HG03108 (cell line): ENCODE results near the gene FKBP5.

ENCODE experiments used
- ATAC-seq: cut with Tn5 transposase; IDR thresholded peaks from one replicate; pipeline ENCODE4 v1.9.1; 2021; ENCODE audit warnings: moderate library complexity; ENCODE audit not compliant: unreplicated experiment

FKBP5 gene

GRCh38 chr6:35668096-35668495 is 20.6 kb downstream of the FKBP5 start:
- ATAC-seq = no peak

- no peak for ATAC-seq
Measured at GRCh38 chr6:35665573-35665972, 23.1 kb downstream of the FKBP5 start.

- ATAC-seq = no peak
Measured at GRCh38 chr6:35664945-35665344, 23.8 kb downstream of the FKBP5 start.

- no peak for ATAC-seq
Measured at GRCh38 chr6:35663447-35664235, 25.1 kb downstream of the FKBP5 start.

- no peak for ATAC-seq
Measured at GRCh38 chr6:35662999-35663398, 25.7 kb downstream of the FKBP5 start.

GRCh38 chr6:35654883-35655282 is 33.8 kb downstream of the FKBP5 start:
- no peak for ATAC-seq

- ATAC-seq = no peak
Measured at GRCh38 chr6:35651244-35651643, 37.5 kb downstream of the FKBP5 start.

- ATAC-seq = no peak
Measured at GRCh38 chr6:35650015-35650414, 38.7 kb downstream of the FKBP5 start.

- no peak for ATAC-seq
Measured at GRCh38 chr6:35648203-35648602, 40.5 kb downstream of the FKBP5 start.

- no peak for ATAC-seq
Measured at GRCh38 chr6:35647400-35647799, 41.3 kb downstream of the FKBP5 start.

- ATAC-seq = no peak
Measured at GRCh38 chr6:35643162-35643535, 45.6 kb downstream of the FKBP5 start.

GRCh38 chr6:35642471-35643161 is 46.1 kb downstream of the FKBP5 start:
- no peak for ATAC-seq

GRCh38 chr6:35640017-35640664 is 48.6 kb downstream of the FKBP5 start:
- no peak for ATAC-seq

- ATAC-seq = no peak
Measured at GRCh38 chr6:35638679-35639078, 50.0 kb downstream of the FKBP5 start.

- no peak for ATAC-seq
Measured at GRCh38 chr6:35637911-35638310, 50.8 kb downstream of the FKBP5 start.

GRCh38 chr6:35635601-35636597 is 52.8 kb downstream of the FKBP5 start:
- no peak for ATAC-seq

GRCh38 chr6:35634316-35634715 is 54.4 kb downstream of the FKBP5 start:
- no peak for ATAC-seq

GRCh38 chr6:35633579-35634089 is 55.1 kb downstream of the FKBP5 start:
- ATAC-seq = no peak

- no peak for ATAC-seq
Measured at GRCh38 chr6:35629876-35630378, 58.8 kb downstream of the FKBP5 start.

GRCh38 chr6:35626401-35626800 is 62.3 kb downstream of the FKBP5 start:
- ATAC-seq = no peak
